Ishikawa (cell line): ENCODE data around the gene NOL4L.

ENCODE experiments used
- CEBPB ChIP-seq: IDR thresholded peaks from 2 replicates; pipeline ENCODE4 v1.6.1; 2012
- CREB1 ChIP-seq: IDR thresholded peaks from 2 replicates; pipeline ENCODE4 v1.6.1; 2012; ENCODE audit warnings: low read depth
- EGR1 ChIP-seq: IDR thresholded peaks from 2 replicates; pipeline ENCODE4 v1.6.1; 2012
- EP300 ChIP-seq: IDR thresholded peaks from 2 replicates; pipeline ENCODE4 v1.6.1; 2012; ENCODE audit warnings: borderline replicate concordance
- FOXM1 ChIP-seq: IDR thresholded peaks from 2 replicates; pipeline ENCODE4 v1.6.1; 2012; ENCODE audit warnings: low read depth, borderline replicate concordance
- NFIC ChIP-seq: IDR thresholded peaks from 2 replicates; pipeline ENCODE4 v1.6.1; 2012
- RAD21 ChIP-seq: IDR thresholded peaks from 2 replicates; pipeline ENCODE4 v1.6.1; 2012; ENCODE audit warnings: low read depth
- TAF1 ChIP-seq: IDR thresholded peaks from 2 replicates; pipeline ENCODE4 v1.6.1; 2012; ENCODE audit warnings: low read depth, mild to moderate bottlenecking
- TCF12 ChIP-seq: IDR thresholded peaks from 2 replicates; pipeline ENCODE4 v1.6.1; 2012; ENCODE audit warnings: low read depth
- TEAD4 ChIP-seq: IDR thresholded peaks from 2 replicates; pipeline ENCODE4 v1.6.1; 2012
- YY1 ChIP-seq: IDR thresholded peaks from 2 replicates; pipeline ENCODE4 v1.6.1; 2012; ENCODE audit warnings: low read depth
- ZBTB7A ChIP-seq: IDR thresholded peaks from 2 replicates; pipeline ENCODE4 v1.6.1; 2012; ENCODE audit warnings: low read depth
- TF ChIP-seq, protein P1 (sequence below): IDR thresholded peaks from 2 replicates; pipeline ENCODE4 v1.6.1; 2012; ENCODE audit warnings: low read depth, mild to moderate bottlenecking
- TF ChIP-seq, protein P2 (sequence below): IDR thresholded peaks from 2 replicates; pipeline ENCODE4 v1.6.1; 2012
- TF ChIP-seq, protein P3 (sequence below): IDR thresholded peaks from 2 replicates; pipeline ENCODE4 v1.6.1; 2012

Gene NOL4L

DNA sequence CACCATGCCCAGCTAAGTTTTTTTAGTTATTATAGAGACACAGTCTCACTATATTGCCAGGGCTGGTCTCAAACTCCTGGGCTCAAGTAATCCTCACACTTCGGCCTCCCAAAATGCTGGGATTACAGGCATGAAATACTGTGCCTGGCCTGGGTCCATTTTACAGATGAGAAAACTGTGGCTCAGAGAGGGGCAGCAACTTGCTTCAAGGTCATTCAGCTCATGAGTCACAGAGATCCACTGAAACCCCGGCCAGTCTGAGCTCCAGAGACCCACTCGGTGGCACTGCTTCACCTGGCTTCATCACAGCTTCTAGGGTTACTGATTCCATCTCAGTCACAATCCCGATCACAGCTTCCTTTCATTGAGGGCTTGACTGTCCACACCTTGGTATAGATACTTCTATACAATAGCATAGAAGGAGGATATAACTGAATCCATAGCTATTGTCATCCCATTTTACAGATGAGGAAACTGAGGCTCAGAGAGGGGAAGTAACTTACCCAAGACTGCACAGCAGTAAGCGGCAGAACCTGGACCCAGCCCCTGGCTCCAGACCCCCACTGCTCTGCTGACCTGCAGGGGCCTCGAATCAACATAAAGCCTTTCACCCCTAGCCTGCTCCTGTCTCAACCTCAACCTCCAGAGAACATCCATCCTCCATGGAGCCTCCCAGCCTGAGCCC lies 11.8 kb downstream of the NOL4L start:
- TF ChIP-seq CEBPB (no peak), RAD21 (no peak), TAF1 (no peak), YY1 (no peak), TEAD4 (no peak), NFIC (no peak), EP300 (no peak), EGR1 (no peak), ZBTB7A (no peak), TCF12 (no peak), CREB1 (no peak), FOXM1 (no peak)
- TF ChIP-seq, protein P1, sequence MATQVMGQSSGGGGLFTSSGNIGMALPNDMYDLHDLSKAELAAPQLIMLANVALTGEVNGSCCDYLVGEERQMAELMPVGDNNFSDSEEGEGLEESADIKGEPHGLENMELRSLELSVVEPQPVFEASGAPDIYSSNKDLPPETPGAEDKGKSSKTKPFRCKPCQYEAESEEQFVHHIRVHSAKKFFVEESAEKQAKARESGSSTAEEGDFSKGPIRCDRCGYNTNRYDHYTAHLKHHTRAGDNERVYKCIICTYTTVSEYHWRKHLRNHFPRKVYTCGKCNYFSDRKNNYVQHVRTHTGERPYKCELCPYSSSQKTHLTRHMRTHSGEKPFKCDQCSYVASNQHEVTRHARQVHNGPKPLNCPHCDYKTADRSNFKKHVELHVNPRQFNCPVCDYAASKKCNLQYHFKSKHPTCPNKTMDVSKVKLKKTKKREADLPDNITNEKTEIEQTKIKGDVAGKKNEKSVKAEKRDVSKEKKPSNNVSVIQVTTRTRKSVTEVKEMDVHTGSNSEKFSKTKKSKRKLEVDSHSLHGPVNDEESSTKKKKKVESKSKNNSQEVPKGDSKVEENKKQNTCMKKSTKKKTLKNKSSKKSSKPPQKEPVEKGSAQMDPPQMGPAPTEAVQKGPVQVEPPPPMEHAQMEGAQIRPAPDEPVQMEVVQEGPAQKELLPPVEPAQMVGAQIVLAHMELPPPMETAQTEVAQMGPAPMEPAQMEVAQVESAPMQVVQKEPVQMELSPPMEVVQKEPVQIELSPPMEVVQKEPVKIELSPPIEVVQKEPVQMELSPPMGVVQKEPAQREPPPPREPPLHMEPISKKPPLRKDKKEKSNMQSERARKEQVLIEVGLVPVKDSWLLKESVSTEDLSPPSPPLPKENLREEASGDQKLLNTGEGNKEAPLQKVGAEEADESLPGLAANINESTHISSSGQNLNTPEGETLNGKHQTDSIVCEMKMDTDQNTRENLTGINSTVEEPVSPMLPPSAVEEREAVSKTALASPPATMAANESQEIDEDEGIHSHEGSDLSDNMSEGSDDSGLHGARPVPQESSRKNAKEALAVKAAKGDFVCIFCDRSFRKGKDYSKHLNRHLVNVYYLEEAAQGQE = no peak
- TF ChIP-seq, protein P2, sequence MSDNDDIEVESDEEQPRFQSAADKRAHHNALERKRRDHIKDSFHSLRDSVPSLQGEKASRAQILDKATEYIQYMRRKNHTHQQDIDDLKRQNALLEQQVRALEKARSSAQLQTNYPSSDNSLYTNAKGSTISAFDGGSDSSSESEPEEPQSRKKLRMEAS = no peak
- TF ChIP-seq, protein P3, sequence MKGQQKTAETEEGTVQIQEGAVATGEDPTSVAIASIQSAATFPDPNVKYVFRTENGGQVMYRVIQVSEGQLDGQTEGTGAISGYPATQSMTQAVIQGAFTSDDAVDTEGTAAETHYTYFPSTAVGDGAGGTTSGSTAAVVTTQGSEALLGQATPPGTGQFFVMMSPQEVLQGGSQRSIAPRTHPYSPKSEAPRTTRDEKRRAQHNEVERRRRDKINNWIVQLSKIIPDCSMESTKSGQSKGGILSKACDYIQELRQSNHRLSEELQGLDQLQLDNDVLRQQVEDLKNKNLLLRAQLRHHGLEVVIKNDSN = no peak

DNA sequence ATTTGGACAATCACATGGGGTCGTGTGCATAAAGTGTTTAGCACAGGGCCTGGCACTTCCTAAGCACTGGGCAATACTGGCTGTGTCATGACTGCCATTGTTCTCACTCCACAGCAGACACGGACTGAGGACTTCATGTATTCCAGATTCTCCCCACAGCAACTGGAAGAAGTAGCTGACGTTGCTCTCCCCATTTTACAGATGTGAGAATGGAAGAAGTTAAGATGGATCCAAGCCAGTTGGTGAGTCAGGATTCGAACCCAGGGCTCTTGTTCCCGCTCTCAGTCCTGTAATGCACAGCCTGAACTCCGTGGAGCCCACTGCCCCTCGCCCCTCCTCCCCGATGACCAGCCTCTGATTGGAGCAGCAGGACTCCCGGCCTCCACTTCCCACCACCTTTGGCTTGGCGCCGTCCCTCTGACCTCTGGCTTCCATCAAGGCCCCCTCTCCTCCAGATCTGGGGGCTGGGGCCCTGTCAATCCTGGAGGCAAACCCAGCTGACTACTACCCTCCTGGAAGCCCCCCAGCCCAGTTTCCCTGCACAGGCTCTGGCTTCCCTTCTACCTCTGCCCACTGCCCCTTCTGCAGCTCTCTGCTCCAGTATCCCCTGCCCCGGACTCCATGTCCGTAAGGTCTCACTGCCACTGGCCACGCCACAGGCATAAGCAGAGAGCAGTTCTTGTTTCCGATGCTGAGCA lies 12.7 kb downstream of the NOL4L start:
- TF ChIP-seq EGR1 (no peak), ZBTB7A (no peak), CREB1 (no peak), NFIC (no peak), TCF12 (no peak), RAD21 (no peak), EP300 (no peak), TEAD4 (no peak), TAF1 (no peak), CEBPB (no peak), YY1 (no peak)
- TF ChIP-seq, protein P1 = no peak
- TF ChIP-seq, protein P3 = no peak
- TF ChIP-seq, protein P2 = no peak

DNA sequence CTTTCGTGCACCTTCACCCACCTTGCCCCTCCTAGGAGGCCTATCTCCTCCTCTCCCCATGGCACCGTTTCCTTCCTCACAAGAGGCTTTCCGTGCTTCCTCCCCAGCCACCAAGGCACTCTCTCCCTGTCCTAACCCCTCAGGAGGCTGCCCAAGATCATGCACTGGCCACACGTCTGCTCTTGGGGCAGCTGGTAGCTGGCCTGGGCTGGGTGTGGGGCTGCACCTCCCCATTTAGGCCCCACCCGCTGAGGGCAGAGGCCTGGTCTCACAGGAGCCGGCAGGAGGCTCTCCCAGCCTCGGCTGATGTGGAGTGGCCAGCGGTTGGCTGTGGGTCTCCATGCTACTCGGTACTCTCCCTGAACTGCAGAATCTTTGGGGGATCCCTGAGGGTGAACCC lies 13.6 kb downstream of the NOL4L start:
- TF ChIP-seq EGR1 (no peak), CREB1 (no peak), TAF1 (no peak), TCF12 (no peak), ZBTB7A (no peak), FOXM1 (no peak), TEAD4 (no peak), RAD21 (no peak), NFIC (no peak), CEBPB (no peak)
- TF ChIP-seq, protein P2 = no peak
- TF ChIP-seq, protein P3 = no peak

DNA sequence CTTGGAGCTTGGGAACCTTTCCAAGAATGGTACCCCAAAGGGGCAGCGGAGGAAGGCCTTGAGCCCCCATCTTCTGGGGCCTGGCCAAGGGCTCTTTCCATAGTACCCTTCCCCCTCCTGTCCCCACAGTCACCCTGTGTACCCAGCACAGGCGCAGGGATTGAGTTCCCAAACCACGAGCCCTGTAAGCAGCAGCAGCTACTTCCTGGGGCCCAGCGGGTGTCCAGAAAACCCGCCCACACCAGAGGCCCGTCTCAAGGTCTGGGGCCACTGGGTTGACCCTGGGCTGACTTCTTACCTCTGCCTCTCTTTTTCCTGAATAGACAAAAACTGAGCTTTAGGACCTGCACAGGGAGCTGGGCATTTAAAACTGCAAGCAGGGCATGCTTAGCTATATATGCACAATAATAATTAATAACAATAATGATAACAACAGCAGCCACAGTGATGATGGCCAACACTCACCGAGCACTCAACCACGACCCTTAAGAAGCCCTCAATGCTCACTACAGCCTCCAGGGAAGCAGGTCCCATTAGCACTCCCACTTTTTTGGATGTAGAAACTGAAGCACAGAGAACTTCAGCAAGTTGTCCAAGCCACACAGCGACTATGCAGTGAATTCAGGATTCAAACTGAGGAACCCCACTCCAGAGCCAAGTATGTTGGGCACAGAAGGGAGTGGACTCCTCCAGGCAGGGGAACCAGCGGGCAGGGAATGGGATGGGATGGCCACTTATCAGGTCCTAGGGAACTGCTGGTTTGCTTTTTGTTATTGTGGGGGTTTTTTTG lies 14.5 kb downstream of the NOL4L start:
- TF ChIP-seq EGR1 (peak; percentile 40; the same call in 1 of the 2 replicates), TAF1 (no peak)
